T-helper 1 cell treated with Interleukin-12 subunit alpha and Interleukin-12 subunit beta and Interleukin-4 antibody, amounts not matched to agents 30 μg/mL and 1 μg/mL, for 36 hours (primary cell): ENCODE measurements around the gene TMEM132D.
"Not testable (repeated sequence)": the region's sequence is repeated elsewhere in the genome, so short reads cannot be mapped to it uniquely, and the experiment has no call there.

Source experiments
- H3K27ac Mint-ChIP-seq: one replicate; pipeline ENCODE4 v1.8.0; 2021; ENCODE audit warnings: mild to moderate bottlenecking, mixed read lengths
- H3K27me3 Mint-ChIP-seq: one replicate; pipeline ENCODE4 v1.8.0; 2021; ENCODE audit warnings: low read depth, mixed read lengths
- H3K36me3 Mint-ChIP-seq: one replicate; pipeline ENCODE4 v1.8.0; 2021; ENCODE audit warnings: low read depth, mixed read lengths
- H3K4me1 Mint-ChIP-seq: one replicate; pipeline ENCODE4 v1.8.0; 2021; ENCODE audit warnings: low read depth, mixed read lengths
- H3K4me3 Mint-ChIP-seq: one replicate; pipeline ENCODE4 v1.8.0; 2021; ENCODE audit warnings: mild to moderate bottlenecking, moderate library complexity, mixed read lengths
- H3K9me3 Mint-ChIP-seq: one replicate; pipeline ENCODE4 v1.8.0; 2021; ENCODE audit warnings: mixed read lengths

TMEM132D gene

DNA sequence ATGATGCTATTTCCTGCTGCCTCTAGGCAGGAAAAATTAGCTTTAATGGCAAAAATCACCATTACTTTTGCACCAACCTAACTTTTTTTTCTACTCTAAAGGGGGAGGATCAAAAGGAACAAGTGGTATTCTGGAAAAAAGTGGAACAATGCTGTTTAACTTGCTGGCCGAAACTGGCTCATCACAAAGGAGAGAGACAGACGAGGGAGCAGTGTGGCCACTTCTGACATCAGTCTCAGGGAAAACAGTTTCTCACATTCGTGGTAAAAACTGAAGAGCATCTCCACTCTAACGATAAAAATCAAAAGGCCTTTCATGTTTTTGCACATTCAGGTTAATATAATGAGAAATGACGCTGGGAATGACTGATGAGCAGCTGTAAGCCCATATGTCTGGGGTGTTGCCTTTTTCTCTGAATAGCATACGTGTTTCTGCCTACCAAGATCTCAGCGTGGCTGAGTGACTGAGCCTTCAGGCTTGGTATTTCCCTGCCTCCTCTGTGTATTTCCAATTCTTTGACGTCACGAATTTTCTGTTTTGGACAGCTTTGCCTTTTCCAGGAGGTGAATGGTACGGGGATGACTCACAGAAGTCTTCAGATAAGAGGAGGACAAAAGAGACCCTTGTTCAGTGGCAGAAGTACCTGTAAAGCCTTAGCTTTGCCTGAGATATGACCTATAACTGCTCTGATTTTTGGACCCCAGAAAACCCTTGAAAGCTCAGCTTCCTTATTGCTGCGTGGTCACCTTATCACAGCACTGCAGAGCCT, 691.8 kb downstream of the TMEM132D start:
- no peak overlapping the region for H3K27ac Mint-ChIP-seq
- no peaks in the 10 kb centered on the region for H3K36me3 Mint-ChIP-seq
- H3K4me3 Mint-ChIP-seq, result no peak overlapping the region
- H3K27me3 Mint-ChIP-seq, result no peaks in the 10 kb centered on the region
- peaks cover 20% of the 10 kb centered on the region for H3K9me3 Mint-ChIP-seq
- no peaks in the 10 kb centered on the region for H3K4me1 Mint-ChIP-seq

DNA sequence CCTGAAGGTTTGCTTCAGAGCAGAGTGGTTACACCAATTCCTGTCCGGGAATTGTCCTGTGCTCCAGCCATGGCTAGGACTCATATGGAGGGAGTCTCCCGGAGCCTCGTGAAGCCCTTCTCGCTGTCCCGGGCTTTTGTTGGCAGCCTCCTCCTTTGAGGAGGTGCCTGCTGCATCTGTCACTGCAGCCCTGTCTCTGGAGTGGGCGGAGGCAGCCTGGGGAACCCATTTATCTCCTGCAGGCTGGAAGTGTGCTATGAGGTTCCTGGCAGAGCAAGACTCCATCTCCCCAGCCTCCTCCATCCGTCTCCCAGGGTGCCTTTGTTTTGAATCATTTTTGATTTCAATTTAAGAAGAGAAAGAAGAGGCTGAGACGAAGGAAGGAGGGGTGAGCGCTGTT, 695.3 kb downstream of the TMEM132D start:
- Mint-ChIP-seq H3K27me3 (no peaks in the 10 kb centered on the region), H3K27ac (no peak overlapping the region), H3K4me3 (no peak overlapping the region), H3K4me1 (no peaks in the 10 kb centered on the region), H3K9me3 (peaks cover 9% of the 10 kb centered on the region), H3K36me3 (no peaks in the 10 kb centered on the region)

DNA sequence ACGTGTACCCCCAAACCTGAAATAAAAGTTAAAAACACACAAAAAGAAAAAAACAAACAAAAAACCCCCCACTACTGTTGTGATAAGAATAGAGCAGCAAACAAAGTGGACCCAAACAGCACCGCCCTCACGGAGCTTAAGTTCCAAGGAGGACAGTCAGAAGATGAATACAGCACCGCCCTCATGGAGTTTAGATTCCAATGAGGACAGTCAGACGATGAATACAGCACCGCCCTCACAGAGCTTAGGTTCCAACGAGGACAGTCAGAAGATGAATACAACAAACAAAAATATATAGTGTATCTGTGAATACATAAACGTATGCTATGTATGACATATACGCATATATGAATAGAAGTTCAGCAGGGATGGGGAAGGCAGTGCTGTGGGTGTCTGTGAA, 696.7 kb downstream of the TMEM132D start:
- H3K9me3 Mint-ChIP-seq, result peaks cover 6% of the 10 kb centered on the region
- H3K36me3 Mint-ChIP-seq, result no peaks in the 10 kb centered on the region
- no peak overlapping the region for H3K4me3 Mint-ChIP-seq
- H3K27me3 Mint-ChIP-seq, result no peaks in the 10 kb centered on the region
- H3K27ac Mint-ChIP-seq, result no peak overlapping the region
- no peaks in the 10 kb centered on the region for H3K4me1 Mint-ChIP-seq

DNA sequence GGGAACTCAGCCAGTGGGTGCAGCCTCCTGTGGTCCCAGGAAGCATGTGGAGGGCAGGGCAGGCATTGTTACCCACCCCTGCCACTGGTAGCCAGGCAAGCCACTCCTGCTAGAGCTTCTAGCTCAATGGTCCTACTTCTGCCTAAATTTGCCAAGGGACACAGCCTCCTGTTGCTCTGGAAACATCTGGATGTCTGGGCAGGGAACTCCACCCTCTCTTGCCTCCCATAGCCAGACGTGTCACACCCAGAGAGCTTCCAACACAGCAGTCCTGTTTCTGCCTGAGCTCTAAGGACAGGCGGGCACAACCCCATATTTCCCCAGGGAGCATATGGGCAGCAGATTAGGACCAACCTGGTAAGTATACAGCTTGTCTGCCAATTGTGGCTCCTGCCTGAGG, 700.4 kb downstream of the TMEM132D start:
- Mint-ChIP-seq H3K4me3 (no peak overlapping the region), H3K4me1 (no peaks in the 10 kb centered on the region), H3K9me3 (peaks cover 10% of the 10 kb centered on the region), H3K27me3 (no peaks in the 10 kb centered on the region), H3K27ac (no peak overlapping the region), H3K36me3 (no peaks in the 10 kb centered on the region)

DNA sequence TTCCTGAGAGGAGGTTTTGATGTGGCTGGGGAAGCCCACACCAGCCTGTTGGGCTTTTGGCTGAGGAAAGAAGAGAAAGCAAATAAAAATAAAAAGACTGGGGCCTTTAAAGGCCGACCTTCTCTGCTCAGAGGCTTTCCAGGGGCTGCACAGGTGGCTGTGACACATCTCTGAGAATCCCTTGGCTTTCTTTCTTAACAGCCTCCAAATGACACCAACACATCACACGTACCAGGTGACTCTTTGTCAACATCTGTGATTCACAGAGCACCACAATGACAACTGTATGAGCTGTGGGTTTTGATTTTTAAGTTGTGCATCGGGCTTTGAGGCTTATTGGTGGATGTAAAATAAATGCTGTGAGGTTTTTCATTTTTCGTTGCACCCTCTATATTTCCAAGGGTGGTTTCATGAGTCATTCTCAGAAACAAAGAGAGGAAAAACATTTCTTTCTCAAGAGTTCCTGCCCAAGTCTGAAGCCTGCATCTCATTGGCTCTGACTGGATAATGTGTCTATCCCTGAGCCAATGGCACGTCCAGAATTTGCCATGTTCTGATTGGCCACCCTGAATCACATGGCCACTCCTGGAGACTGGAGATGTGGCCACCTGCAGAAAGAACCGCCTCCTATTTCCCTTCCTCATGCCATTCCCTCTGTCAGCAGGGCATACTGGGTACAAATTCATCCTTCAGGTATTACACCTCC, 701.6 kb downstream of the TMEM132D start:
- no peaks in the 10 kb centered on the region for H3K27me3 Mint-ChIP-seq
- H3K27ac Mint-ChIP-seq, result no peak overlapping the region

DNA sequence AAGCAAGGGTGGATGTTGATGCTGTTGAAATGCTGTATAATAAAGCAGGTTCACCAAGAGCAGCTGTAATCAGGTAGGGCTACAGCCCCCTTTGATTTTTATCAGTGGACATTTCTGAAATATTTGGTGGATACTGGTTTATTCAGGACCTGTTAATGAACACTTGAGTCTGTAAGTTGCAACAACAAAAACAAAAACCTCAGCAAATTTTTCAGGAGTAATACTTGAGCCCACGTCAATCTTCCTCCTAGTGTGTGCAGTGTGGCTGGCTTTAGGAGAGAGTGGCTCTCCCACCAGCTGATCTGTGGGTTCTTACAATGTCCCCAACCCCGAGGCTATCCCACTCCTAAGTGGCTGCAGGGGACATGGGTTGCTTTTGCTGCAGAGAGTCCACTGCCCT, 702.8 kb downstream of the TMEM132D start:
- H3K36me3 Mint-ChIP-seq, result no peaks in the 10 kb centered on the region
- no peak overlapping the region for H3K4me3 Mint-ChIP-seq
- H3K9me3 Mint-ChIP-seq, result peaks cover 6% of the 10 kb centered on the region
- H3K4me1 Mint-ChIP-seq, result no peaks in the 10 kb centered on the region
- no peak overlapping the region for H3K27ac Mint-ChIP-seq
- H3K27me3 Mint-ChIP-seq, result no peaks in the 10 kb centered on the region

More for the DNA sequence above, 701.6 kb downstream of the TMEM132D start:
- Mint-ChIP-seq H3K4me3 (no peak overlapping the region), H3K36me3 (no peaks in the 10 kb centered on the region), H3K9me3 (peaks cover 8% of the 10 kb centered on the region), H3K4me1 (no peaks in the 10 kb centered on the region)

DNA sequence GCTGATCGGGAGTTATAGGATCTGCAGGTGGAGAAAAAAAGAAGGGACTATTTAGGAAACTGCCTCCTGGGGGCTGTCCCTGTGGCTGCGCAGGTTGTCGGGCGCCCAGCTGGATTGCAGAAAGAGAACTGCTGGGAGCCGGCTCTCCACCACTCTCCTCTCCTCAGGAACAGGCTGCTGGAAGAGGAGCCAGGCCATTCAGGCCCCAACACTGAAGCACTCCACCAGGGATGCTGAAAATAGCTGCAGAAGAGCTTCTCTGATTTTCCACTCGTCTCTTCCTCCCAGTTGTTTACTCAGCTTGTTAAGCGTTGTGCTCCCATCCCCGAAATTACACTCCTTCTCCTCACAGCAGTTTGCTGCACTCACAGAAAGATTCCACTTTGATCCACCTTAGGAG, 703.2 kb downstream of the TMEM132D start:
- Mint-ChIP-seq H3K36me3 (no peaks in the 10 kb centered on the region), H3K4me1 (no peaks in the 10 kb centered on the region), H3K27me3 (no peaks in the 10 kb centered on the region), H3K9me3 (peaks cover 7% of the 10 kb centered on the region), H3K4me3 (no peak overlapping the region), H3K27ac (no peak overlapping the region)

DNA sequence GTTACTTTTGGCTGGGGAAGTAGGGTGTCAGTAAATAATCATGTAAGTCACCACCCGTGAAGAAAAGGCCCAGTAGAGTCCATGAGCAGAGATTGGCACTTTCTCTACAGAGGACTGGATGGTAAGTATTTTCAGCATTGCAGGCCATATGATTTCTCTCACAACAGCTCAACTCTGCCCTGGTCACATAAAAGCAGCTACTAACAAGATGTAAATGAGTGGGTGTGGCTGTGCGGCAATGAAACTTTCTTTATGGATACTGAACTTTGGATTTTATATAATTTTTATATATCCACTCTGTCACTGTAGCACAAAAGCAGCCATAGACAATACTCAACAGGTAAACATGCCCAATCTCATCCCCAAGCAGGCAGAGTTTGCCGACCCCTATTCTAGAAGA, 706.9 kb downstream of the TMEM132D start:
- no peaks in the 10 kb centered on the region for H3K4me1 Mint-ChIP-seq
- no peaks in the 10 kb centered on the region for H3K36me3 Mint-ChIP-seq
- H3K4me3 Mint-ChIP-seq, result no peak overlapping the region
- no peaks in the 10 kb centered on the region for H3K27me3 Mint-ChIP-seq
- peaks cover 28% of the 10 kb centered on the region for H3K9me3 Mint-ChIP-seq
- no peak overlapping the region for H3K27ac Mint-ChIP-seq

DNA sequence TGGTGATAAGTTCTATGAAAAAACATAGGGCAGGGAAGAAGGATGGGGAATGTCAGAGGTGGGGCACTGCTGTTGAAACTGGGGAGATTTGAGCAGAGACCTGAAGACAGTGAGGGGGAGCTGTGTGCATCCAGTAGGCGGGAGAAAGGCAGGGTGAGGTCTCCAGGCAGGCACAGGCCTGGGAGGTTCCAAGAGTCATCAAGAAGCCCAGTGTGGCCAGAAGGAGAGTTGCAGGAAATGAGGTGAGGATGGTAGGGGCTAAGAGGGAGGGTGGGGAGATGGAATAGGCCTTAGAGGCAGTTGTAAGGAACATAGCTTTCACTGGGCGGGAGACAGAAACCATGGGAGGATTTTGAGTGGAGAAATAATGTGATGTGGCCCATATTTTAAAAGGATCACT, 708.7 kb downstream of the TMEM132D start:
- Mint-ChIP-seq H3K27me3 (no peaks in the 10 kb centered on the region), H3K4me3 (no peak overlapping the region), H3K4me1 (no peaks in the 10 kb centered on the region), H3K9me3 (peaks cover 24% of the 10 kb centered on the region), H3K27ac (no peak overlapping the region), H3K36me3 (no peaks in the 10 kb centered on the region)

DNA sequence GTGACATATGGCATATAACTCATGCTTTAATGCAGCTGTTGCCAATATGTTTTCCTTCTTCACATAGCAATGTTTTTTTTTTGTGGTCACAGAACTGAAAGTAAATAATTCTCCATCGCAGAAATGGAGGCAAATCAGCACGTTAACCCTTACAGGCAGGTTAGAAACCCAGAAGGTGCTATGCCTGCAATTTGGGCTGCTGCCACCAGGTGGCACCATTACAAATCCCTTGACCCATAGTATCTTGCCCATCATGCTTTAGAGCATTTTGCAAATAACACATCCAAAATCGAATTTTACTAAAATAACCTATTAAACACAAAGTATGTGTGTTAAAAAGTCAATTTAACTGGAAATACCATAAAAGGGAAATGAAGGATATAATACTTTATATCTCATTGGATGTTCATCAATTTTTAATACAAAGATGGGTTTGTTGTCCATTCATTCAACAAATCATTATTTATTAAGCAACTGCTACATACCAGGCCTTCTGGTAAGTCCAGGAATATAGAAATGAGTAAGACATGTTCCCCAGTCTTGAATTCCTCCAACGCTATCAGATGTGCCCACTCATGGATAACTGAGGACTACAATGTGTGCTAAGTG, 710.5 kb downstream of the TMEM132D start:
- no peak overlapping the region for H3K4me3 Mint-ChIP-seq
- H3K4me1 Mint-ChIP-seq, result no peaks in the 10 kb centered on the region
- no peak overlapping the region for H3K27ac Mint-ChIP-seq
- H3K36me3 Mint-ChIP-seq, result no peaks in the 10 kb centered on the region
- no peaks in the 10 kb centered on the region for H3K27me3 Mint-ChIP-seq
- H3K9me3 Mint-ChIP-seq, result peaks cover 27% of the 10 kb centered on the region

DNA sequence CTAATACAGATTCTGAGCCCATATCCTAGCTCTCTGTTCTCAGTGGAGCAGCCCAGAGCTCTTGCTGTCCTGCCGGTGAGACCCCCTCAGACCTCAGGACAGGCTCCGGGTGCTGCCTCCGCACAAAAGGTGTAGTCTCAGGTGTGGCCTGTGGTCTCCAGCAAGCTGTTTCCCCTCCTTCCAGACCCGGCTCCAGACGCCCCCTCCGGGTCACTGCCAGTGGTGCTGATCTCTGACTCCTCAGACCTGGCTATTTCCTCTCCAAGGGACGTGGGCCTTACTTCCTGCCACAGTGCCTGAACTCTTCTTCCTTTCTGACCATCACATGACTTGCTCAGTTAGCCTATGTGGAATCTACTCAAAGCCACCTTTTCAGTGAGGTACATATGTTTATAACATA, 713.0 kb downstream of the TMEM132D start:
- no peaks in the 10 kb centered on the region for H3K4me1 Mint-ChIP-seq
- H3K27ac Mint-ChIP-seq, result no peak overlapping the region
- no peaks in the 10 kb centered on the region for H3K27me3 Mint-ChIP-seq
- H3K4me3 Mint-ChIP-seq, result no peak overlapping the region
- no peaks in the 10 kb centered on the region for H3K36me3 Mint-ChIP-seq
- peaks cover 24% of the 10 kb centered on the region for H3K9me3 Mint-ChIP-seq

DNA sequence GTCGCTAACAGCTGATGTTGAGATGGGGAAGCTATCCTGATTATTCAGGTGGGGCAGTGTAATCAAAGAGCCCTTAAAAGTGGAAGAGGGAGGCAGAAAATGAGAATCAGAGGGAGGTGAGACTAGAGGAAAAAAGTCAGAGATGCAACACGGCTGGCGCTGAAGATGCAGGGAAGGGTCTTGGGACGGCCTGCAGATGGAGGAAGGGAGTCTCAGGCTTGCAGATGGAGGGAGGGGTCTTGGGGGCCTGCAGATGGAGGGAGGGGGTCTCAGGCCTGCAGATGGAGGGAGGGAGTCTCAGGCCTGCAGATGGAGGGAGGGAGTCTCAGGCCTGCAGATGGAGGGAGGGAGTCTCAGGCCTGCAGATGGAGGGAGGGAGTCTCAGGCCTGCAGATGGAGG, 713.9 kb downstream of the TMEM132D start:
- H3K27me3 Mint-ChIP-seq, H3K4me1 Mint-ChIP-seq, H3K27ac Mint-ChIP-seq, H3K4me3 Mint-ChIP-seq, H3K36me3 Mint-ChIP-seq: not testable (repeated sequence)
- H3K9me3 Mint-ChIP-seq, result peaks cover 22% of the 10 kb centered on the region

DNA sequence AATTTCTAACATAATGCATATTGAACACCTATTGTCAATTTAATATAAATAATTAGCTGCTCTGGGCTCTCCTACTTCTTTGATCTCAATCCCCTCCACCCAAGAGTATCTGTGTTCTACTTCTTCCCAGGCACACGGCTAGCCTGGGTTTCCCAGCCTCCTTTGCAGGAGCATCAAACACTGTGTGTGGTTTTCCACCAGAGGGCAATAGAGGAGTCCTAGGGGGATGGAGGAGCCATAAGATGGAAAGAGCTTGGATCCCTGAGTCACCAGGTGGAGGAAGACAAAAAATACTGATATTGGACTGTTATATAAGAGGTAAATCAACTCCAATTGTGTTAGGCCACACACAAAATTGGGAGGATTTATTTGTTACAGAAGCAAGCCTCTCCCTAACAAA, 716.9 kb downstream of the TMEM132D start:
- H3K27me3 Mint-ChIP-seq, result no peaks in the 10 kb centered on the region
- H3K9me3 Mint-ChIP-seq, result peaks cover 3% of the 10 kb centered on the region
- no peaks in the 10 kb centered on the region for H3K4me1 Mint-ChIP-seq
- no peak overlapping the region for H3K27ac Mint-ChIP-seq
- no peak overlapping the region for H3K4me3 Mint-ChIP-seq
- H3K36me3 Mint-ChIP-seq, result no peaks in the 10 kb centered on the region

DNA sequence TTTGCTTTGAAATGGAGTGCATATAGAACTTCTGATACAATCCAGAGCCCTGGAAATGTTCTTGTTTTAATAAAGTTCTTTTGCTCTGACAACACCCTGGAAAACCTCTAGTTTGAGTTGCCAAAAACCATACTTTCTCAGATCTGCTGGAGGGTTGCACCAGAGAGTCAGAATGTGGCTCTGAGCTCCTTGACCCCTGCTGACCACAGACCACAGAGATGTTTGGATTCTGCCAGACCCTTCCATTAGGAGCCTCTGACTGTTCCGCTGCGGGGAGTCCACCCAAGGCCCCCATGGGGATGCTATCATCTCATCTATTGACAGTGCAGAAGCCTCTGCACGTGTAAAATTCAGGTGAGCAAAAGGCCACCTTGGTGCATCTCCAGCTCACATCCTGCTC, 718.0 kb downstream of the TMEM132D start:
- no peaks in the 10 kb centered on the region for H3K4me1 Mint-ChIP-seq
- H3K36me3 Mint-ChIP-seq, result no peaks in the 10 kb centered on the region
- H3K9me3 Mint-ChIP-seq, result peaks cover 3% of the 10 kb centered on the region
- H3K27ac Mint-ChIP-seq, result no peak overlapping the region
- no peak overlapping the region for H3K4me3 Mint-ChIP-seq
- H3K27me3 Mint-ChIP-seq, result no peaks in the 10 kb centered on the region
